GM23338 (cell line): ENCODE measurements around the gene VAMP8. TPM values are rescaled to one million over a fixed set of nuclear protein-coding genes. Genes with fewer than 3 reads are reported as not detected.

ENCODE experiments used
- ATAC-seq: fragments of 200-7000 bp; cut with Tn5 transposase; 3 replicates; pipeline ENCODE4 v1.9.1; 2020
- DNase-seq: peaks from one replicate; pipeline ENCODE4 v3.0.0-alpha.2; 2015; ENCODE audit warnings: low spot score
- H2AFZ ChIP-seq: fragments of 200-600 bp; sonication (generic); 2 replicates; pipeline ENCODE4 v1.8.0; 2016; ENCODE audit warnings: antibody characterized with exemption, mild to moderate bottlenecking, moderate library complexity
- H3F3A ChIP-seq: fragments of 200-600 bp; sonication (generic); replicated peaks from 2 replicates; pipeline ENCODE4 v1.8.0; 2017; ENCODE audit warnings: antibody characterized with exemption, mixed run types, low read depth
- H3K27ac ChIP-seq: fragments of 200-600 bp; sonication (generic); 2 replicates; pipeline ENCODE4 v1.6.1; 2016; ENCODE audit warnings: low read depth
- H3K27me3 ChIP-seq: fragments of 200-600 bp; sonication (generic); 2 replicates; pipeline ENCODE4 v1.8.0; 2016; ENCODE audit warnings: mild to moderate bottlenecking, mixed run types, moderate library complexity; ENCODE audit not compliant: insufficient read depth
- H3K36me3 ChIP-seq: fragments of 200-600 bp; sonication (generic); 2 replicates; pipeline ENCODE4 v1.8.0; 2016; ENCODE audit warnings: mild to moderate bottlenecking; ENCODE audit not compliant: insufficient read depth
- H3K4me1 ChIP-seq: fragments of 200-600 bp; sonication (generic); 2 replicates; pipeline ENCODE4 v1.8.0; 2016; ENCODE audit warnings: mild to moderate bottlenecking, moderate library complexity; ENCODE audit not compliant: insufficient read depth
- H3K4me2 ChIP-seq: fragments of 200-600 bp; sonication (generic); 2 replicates; pipeline ENCODE4 v1.7.1; 2017; ENCODE audit warnings: mixed run types
- H3K4me3 ChIP-seq: fragments of 200-600 bp; sonication (generic); 2 replicates; pipeline ENCODE4 v1.6.1; 2016; ENCODE audit warnings: mixed run types
- H3K79me2 ChIP-seq: fragments of 200-600 bp; sonication (generic); replicated peaks from 2 replicates; pipeline ENCODE4 v1.8.0; 2017; ENCODE audit warnings: mild to moderate bottlenecking; ENCODE audit not compliant: insufficient read depth
- H3K9me2 ChIP-seq: fragments of 200-600 bp; sonication (generic); 2 replicates; pipeline ENCODE4 v1.8.0; 2017; ENCODE audit not compliant: insufficient read depth
- H4K20me1 ChIP-seq: fragments of 200-600 bp; sonication (generic); replicated peaks from 2 replicates; pipeline ENCODE4 v1.8.0; 2017; ENCODE audit warnings: mild to moderate bottlenecking; ENCODE audit not compliant: insufficient read depth
- H3K27ac Mint-ChIP-seq: 2 replicates; pipeline ENCODE4 v1.8.0; 2020; ENCODE audit warnings: inconsistent platforms, mild to moderate bottlenecking, moderate library complexity, mixed read lengths
- H3K27me3 Mint-ChIP-seq: 3 replicates; pipeline ENCODE4 v1.8.0; 2022; ENCODE audit warnings: low read depth, mild to moderate bottlenecking, moderate library complexity, mixed read lengths, inconsistent platforms; ENCODE audit not compliant: insufficient read depth, poor library complexity
- H3K36me3 Mint-ChIP-seq: 3 replicates; pipeline ENCODE4 v1.8.0; 2021; ENCODE audit warnings: low read depth, mild to moderate bottlenecking, inconsistent platforms, moderate library complexity, mixed read lengths
- H3K4me1 Mint-ChIP-seq: 3 replicates; pipeline ENCODE4 v1.8.0; 2020; ENCODE audit warnings: mild to moderate bottlenecking, inconsistent platforms, mixed read lengths
- H3K4me3 Mint-ChIP-seq: 3 replicates; pipeline ENCODE4 v1.8.0; 2021; ENCODE audit warnings: moderate library complexity, mild to moderate bottlenecking, inconsistent platforms, mixed read lengths
- H3K9me3 Mint-ChIP-seq: 3 replicates; pipeline ENCODE4 v1.8.0; 2020; ENCODE audit warnings: moderate library complexity, mild to moderate bottlenecking, inconsistent platforms, mixed read lengths
- CREB1 ChIP-seq: fragments of 250-450 bp; sonication (Bioruptor Pico); IDR thresholded peaks from 2 replicates; pipeline ENCODE4 v1.5.0; 2020; ENCODE audit warnings: low read depth, mild to moderate bottlenecking, moderate library complexity
- EZH2 ChIP-seq: fragments of 200-600 bp; sonication (generic); IDR thresholded peaks from one replicate; pipeline ENCODE4 v1.8.0; 2017; ENCODE audit warnings: antibody characterized with exemption, mild to moderate bottlenecking, low read depth; ENCODE audit not compliant: unreplicated experiment
- EZH2phosphoT487 ChIP-seq: fragments of 200-600 bp; sonication (generic); IDR thresholded peaks from one replicate; pipeline ENCODE4 v1.8.1; 2018; ENCODE audit warnings: antibody characterized with exemption; ENCODE audit not compliant: unreplicated experiment
- JUNB ChIP-seq: IDR thresholded peaks from one replicate; pipeline ENCODE4 v1.6.1; 2016; ENCODE audit warnings: antibody characterized with exemption; ENCODE audit not compliant: unreplicated experiment
- NANOG ChIP-seq: IDR thresholded peaks from 2 replicates; pipeline ENCODE4 v1.6.1; 2016; ENCODE audit warnings: antibody characterized with exemption, borderline replicate concordance
- POLR2AphosphoS5 ChIP-seq: IDR thresholded peaks from 2 replicates; pipeline ENCODE4 v1.6.1; 2016; ENCODE audit warnings: antibody characterized with exemption, low read depth
- STAT1 ChIP-seq: IDR thresholded peaks from one replicate; pipeline ENCODE4 v1.6.1; 2016; ENCODE audit warnings: antibody characterized with exemption; ENCODE audit not compliant: unreplicated experiment
- ZNF114 ChIP-seq: fragments of 250-450 bp; sonication (Bioruptor Pico); IDR thresholded peaks from 2 replicates; pipeline ENCODE4 v1.5.0; 2020; ENCODE audit warnings: mild to moderate bottlenecking, moderate library complexity
- ZNF331 ChIP-seq: fragments of 250-450 bp; sonication (Bioruptor Pico); IDR thresholded peaks from 2 replicates; pipeline ENCODE4 v1.5.0; 2020; ENCODE audit warnings: low read depth, mild to moderate bottlenecking, moderate library complexity
- polyA plus RNA-seq: library from polyadenylated mRNA; unstranded; fragments of >200 nt; fragmentation: Nextera tagmentation; extraction: Ambion mirVana; gene quantifications from 2 replicates; pipeline ENCODE4 v1.2.1, GENCODE V29; 2016
- total RNA-seq: library from RNA; depleted of rRNA; stranded (reverse); fragments of >200 nt; shearing (Covaris generic); gene quantifications from 2 replicates; pipeline ENCODE4 v1.2.3, GENCODE V29; 2014
- TF ChIP-seq, protein P1 (sequence below): fragments of 250-450 bp; sonication (Bioruptor Pico); IDR thresholded peaks from 2 replicates; pipeline ENCODE4 v1.5.0; 2020; ENCODE audit warnings: mild to moderate bottlenecking, moderate library complexity
- TF ChIP-seq, protein P2 (sequence below), 2 experiments: fragments of 200-600 bp in 1 of 2; sonication (generic) in 1 of 2; conservative IDR thresholded peaks; 2 replicates each; pipeline versions ENCODE4 v1.5.1 to v1.6.1; 2016 to 2017; ENCODE audit warnings: antibody characterized with exemption in 2 of 2, low read depth in 2 of 2, mild to moderate bottlenecking in 2 of 2, moderate library complexity in 1 of 2
- TF ChIP-seq, protein P3 (sequence below): IDR thresholded peaks from one replicate; pipeline ENCODE4 v1.6.1; 2018; ENCODE audit warnings: antibody characterized with exemption; ENCODE audit not compliant: unreplicated experiment
- TF ChIP-seq, protein P4 (sequence below): IDR thresholded peaks from 2 replicates; pipeline ENCODE4 v1.6.1; 2016; ENCODE audit warnings: antibody characterized with exemption

The VAMP8 gene
- total and polyA plus RNA-seq, 2 experiments from 2014 or later: 16.3 to 71.7 TPM

DNA sequence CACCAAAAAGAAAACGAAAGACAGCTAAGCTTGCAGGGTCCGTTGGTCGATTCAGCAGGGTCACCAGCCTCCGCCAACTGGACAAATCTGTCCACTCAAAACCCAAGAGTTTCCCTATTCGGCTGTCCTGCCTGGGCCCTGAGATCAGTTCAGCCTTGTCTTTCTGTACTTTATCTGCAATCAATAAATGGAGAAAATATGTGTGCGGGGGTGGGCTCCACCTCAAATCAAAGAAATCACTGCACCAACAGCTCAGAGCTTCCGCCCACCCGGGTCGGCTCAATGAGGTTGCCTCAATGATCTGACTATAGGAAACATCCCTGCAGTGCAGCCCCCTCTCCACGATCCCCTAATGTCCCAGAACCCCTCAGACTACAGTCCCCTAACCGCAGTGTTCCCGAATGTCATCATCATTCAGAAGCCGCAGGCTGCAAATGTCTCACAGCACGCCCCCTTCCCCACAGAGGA, 16.5 kb upstream of the VAMP8 start:
- peak; percentile 46 for ATAC-seq

More for the DNA sequence above, 16.5 kb upstream of the VAMP8 start:
- H3K4me2 ChIP-seq: peak overlapping the region; percentile 93
- TF ChIP-seq, protein P1, sequence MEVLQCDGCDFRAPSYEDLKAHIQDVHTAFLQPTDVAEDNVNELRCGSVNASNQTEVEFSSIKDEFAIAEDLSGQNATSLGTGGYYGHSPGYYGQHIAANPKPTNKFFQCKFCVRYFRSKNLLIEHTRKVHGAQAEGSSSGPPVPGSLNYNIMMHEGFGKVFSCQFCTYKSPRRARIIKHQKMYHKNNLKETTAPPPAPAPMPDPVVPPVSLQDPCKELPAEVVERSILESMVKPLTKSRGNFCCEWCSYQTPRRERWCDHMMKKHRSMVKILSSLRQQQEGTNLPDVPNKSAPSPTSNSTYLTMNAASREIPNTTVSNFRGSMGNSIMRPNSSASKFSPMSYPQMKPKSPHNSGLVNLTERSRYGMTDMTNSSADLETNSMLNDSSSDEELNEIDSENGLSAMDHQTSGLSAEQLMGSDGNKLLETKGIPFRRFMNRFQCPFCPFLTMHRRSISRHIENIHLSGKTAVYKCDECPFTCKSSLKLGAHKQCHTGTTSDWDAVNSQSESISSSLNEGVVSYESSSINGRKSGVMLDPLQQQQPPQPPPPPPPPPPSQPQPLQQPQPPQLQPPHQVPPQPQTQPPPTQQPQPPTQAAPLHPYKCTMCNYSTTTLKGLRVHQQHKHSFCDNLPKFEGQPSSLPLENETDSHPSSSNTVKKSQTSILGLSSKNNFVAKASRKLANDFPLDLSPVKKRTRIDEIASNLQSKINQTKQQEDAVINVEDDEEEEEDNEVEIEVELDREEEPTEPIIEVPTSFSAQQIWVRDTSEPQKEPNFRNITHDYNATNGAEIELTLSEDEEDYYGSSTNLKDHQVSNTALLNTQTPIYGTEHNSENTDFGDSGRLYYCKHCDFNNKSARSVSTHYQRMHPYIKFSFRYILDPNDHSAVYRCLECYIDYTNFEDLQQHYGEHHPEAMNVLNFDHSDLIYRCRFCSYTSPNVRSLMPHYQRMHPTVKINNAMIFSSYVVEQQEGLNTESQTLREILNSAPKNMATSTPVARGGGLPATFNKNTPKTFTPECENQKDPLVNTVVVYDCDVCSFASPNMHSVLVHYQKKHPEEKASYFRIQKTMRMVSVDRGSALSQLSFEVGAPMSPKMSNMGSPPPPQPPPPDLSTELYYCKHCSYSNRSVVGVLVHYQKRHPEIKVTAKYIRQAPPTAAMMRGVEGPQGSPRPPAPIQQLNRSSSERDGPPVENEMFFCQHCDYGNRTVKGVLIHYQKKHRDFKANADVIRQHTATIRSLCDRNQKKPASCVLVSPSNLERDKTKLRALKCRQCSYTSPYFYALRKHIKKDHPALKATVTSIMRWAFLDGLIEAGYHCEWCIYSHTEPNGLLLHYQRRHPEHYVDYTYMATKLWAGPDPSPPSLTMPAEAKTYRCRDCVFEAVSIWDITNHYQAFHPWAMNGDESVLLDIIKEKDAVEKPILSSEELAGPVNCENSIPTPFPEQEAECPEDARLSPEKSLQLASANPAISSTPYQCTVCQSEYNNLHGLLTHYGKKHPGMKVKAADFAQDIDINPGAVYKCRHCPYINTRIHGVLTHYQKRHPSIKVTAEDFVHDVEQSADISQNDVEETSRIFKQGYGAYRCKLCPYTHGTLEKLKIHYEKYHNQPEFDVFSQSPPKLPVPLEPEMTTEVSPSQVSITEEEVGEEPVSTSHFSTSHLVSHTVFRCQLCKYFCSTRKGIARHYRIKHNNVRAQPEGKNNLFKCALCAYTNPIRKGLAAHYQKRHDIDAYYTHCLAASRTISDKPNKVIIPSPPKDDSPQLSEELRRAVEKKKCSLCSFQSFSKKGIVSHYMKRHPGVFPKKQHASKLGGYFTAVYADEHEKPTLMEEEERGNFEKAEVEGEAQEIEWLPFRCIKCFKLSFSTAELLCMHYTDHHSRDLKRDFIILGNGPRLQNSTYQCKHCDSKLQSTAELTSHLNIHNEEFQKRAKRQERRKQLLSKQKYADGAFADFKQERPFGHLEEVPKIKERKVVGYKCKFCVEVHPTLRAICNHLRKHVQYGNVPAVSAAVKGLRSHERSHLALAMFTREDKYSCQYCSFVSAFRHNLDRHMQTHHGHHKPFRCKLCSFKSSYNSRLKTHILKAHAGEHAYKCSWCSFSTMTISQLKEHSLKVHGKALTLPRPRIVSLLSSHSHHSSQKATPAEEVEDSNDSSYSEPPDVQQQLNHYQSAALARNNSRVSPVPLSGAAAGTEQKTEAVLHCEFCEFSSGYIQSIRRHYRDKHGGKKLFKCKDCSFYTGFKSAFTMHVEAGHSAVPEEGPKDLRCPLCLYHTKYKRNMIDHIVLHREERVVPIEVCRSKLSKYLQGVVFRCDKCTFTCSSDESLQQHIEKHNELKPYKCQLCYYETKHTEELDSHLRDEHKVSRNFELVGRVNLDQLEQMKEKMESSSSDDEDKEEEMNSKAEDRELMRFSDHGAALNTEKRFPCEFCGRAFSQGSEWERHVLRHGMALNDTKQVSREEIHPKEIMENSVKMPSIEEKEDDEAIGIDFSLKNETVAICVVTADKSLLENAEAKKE (CRISPR knock-in tag): no peak
- TF ChIP-seq STAT1 (no peak), POLR2AphosphoS5 (no peak), EZH2 (no peak), ZNF114 (no peak), EZH2phosphoT487 (no peak), JUNB (no peak), ZNF331 (CRISPR knock-in tag) (no peak), NANOG (no peak), CREB1 (CRISPR knock-in tag) (no peak)
- TF ChIP-seq, protein P2, sequence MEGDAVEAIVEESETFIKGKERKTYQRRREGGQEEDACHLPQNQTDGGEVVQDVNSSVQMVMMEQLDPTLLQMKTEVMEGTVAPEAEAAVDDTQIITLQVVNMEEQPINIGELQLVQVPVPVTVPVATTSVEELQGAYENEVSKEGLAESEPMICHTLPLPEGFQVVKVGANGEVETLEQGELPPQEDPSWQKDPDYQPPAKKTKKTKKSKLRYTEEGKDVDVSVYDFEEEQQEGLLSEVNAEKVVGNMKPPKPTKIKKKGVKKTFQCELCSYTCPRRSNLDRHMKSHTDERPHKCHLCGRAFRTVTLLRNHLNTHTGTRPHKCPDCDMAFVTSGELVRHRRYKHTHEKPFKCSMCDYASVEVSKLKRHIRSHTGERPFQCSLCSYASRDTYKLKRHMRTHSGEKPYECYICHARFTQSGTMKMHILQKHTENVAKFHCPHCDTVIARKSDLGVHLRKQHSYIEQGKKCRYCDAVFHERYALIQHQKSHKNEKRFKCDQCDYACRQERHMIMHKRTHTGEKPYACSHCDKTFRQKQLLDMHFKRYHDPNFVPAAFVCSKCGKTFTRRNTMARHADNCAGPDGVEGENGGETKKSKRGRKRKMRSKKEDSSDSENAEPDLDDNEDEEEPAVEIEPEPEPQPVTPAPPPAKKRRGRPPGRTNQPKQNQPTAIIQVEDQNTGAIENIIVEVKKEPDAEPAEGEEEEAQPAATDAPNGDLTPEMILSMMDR (conservative IDR thresholded peaks at IDR 0.05; ENCODE audit: low read depth in 2 of 2): no peak
- TF ChIP-seq, protein P3, sequence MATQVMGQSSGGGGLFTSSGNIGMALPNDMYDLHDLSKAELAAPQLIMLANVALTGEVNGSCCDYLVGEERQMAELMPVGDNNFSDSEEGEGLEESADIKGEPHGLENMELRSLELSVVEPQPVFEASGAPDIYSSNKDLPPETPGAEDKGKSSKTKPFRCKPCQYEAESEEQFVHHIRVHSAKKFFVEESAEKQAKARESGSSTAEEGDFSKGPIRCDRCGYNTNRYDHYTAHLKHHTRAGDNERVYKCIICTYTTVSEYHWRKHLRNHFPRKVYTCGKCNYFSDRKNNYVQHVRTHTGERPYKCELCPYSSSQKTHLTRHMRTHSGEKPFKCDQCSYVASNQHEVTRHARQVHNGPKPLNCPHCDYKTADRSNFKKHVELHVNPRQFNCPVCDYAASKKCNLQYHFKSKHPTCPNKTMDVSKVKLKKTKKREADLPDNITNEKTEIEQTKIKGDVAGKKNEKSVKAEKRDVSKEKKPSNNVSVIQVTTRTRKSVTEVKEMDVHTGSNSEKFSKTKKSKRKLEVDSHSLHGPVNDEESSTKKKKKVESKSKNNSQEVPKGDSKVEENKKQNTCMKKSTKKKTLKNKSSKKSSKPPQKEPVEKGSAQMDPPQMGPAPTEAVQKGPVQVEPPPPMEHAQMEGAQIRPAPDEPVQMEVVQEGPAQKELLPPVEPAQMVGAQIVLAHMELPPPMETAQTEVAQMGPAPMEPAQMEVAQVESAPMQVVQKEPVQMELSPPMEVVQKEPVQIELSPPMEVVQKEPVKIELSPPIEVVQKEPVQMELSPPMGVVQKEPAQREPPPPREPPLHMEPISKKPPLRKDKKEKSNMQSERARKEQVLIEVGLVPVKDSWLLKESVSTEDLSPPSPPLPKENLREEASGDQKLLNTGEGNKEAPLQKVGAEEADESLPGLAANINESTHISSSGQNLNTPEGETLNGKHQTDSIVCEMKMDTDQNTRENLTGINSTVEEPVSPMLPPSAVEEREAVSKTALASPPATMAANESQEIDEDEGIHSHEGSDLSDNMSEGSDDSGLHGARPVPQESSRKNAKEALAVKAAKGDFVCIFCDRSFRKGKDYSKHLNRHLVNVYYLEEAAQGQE: no peak
- TF ChIP-seq, protein P4, sequence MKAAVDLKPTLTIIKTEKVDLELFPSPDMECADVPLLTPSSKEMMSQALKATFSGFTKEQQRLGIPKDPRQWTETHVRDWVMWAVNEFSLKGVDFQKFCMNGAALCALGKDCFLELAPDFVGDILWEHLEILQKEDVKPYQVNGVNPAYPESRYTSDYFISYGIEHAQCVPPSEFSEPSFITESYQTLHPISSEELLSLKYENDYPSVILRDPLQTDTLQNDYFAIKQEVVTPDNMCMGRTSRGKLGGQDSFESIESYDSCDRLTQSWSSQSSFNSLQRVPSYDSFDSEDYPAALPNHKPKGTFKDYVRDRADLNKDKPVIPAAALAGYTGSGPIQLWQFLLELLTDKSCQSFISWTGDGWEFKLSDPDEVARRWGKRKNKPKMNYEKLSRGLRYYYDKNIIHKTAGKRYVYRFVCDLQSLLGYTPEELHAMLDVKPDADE: no peak
- H3K27ac ChIP-seq: peak overlapping the region; percentile 88; the same call in 1 of the 2 replicates
- H3K36me3 Mint-ChIP-seq: peaks cover 12% of the 10 kb centered on the region
- peaks cover 31% of the 10 kb centered on the region for H3K79me2 ChIP-seq
- peaks cover 3% of the 10 kb centered on the region for H3K27me3 Mint-ChIP-seq
- H3K27ac Mint-ChIP-seq: peak overlapping the region; percentile 96
- peaks cover 8% of the 10 kb centered on the region; the same call in 1 of the 2 replicates for H4K20me1 ChIP-seq
- H3K4me3 Mint-ChIP-seq: peak overlapping the region; percentile 96
- H3K27me3 ChIP-seq: no peaks in the 10 kb centered on the region
- H3K4me3 ChIP-seq: peak overlapping the region; percentile 83
- peak overlapping the region; percentile 5; the same call in 1 of the 2 replicates for H2AFZ ChIP-seq
- no peak for DNase-seq
- peaks cover 7% of the 10 kb centered on the region; the same call in 2 of the 3 replicates for H3K4me1 Mint-ChIP-seq
- H3K9me2 ChIP-seq: no peaks in the 10 kb centered on the region
- H3K36me3 ChIP-seq: peaks cover 9% of the 10 kb centered on the region
- peaks cover 8% of the 10 kb centered on the region; the same call in 1 of the 2 replicates for H3K4me1 ChIP-seq
- no peaks in the 10 kb centered on the region; the same call in none of the 2 replicates for H3F3A ChIP-seq
- no peaks in the 10 kb centered on the region; the same call in 2 of the 3 replicates for H3K9me3 Mint-ChIP-seq
